Natural killer cell (primary cell): Measurements from ENCODE around the gene ULK4. TPM values are rescaled to one million over a fixed set of nuclear protein-coding genes. Genes with fewer than 3 reads are reported as not detected.

Experiments
- ATAC-seq, 3 donors: fragments of 150-1000 bp in 2 of 3; fragments of 200-7000 bp in 1 of 3; cut with Tn5 transposase; 1 replicate in 1 of 3; 2 replicates in 2 of 3; pipeline ENCODE4 v1.10.0; 2021; ENCODE audit warnings: mild to moderate bottlenecking in 2 of 3, moderate library complexity in 2 of 3
- DNase-seq, 2 donors: peaks; one replicate each; pipeline versions ENCODE4 v3.0.0 to v3.0.0-alpha.2; 2013 to 2021; ENCODE audit warnings: mixed read lengths in 1 of 2
- H3K27ac ChIP-seq: one replicate; pipeline ENCODE4 v1.5.1; 2013; ENCODE audit warnings: mild to moderate bottlenecking, low read length
- H3K27me3 ChIP-seq: one replicate; pipeline ENCODE4 v1.6.1; 2013; ENCODE audit warnings: low read length; ENCODE audit not compliant: control insufficient read depth, insufficient read depth
- H3K36me3 ChIP-seq: one replicate; pipeline ENCODE4 v1.6.1; 2013; ENCODE audit warnings: low read length; ENCODE audit not compliant: control insufficient read depth, insufficient read depth
- H3K4me1 ChIP-seq: one replicate; pipeline ENCODE4 v1.6.1; 2013; ENCODE audit warnings: low read length; ENCODE audit not compliant: control insufficient read depth, insufficient read depth
- H3K4me3 ChIP-seq: one replicate; pipeline ENCODE4 v1.5.1; 2013; ENCODE audit warnings: low read length
- H3K9me3 ChIP-seq: one replicate; pipeline ENCODE4 v1.6.1; 2013; ENCODE audit warnings: low read length; ENCODE audit not compliant: control insufficient read depth, insufficient read depth
- H3K27ac Mint-ChIP-seq, 2 donors: one replicate each; pipeline ENCODE4 v1.8.0; 2022; ENCODE audit warnings: mild to moderate bottlenecking in 2 of 2, mixed read lengths in 2 of 2, moderate library complexity in 1 of 2
- H3K27me3 Mint-ChIP-seq, 2 donors: one replicate each; pipeline ENCODE4 v1.8.0; 2022; ENCODE audit warnings: low read depth in 2 of 2, mixed read lengths in 2 of 2
- H3K36me3 Mint-ChIP-seq: one replicate; pipeline ENCODE4 v1.8.0; 2022; ENCODE audit warnings: mixed read lengths
- H3K4me1 Mint-ChIP-seq, 2 donors: one replicate each; pipeline ENCODE4 v1.8.0; 2022; ENCODE audit warnings: mixed read lengths in 2 of 2
- H3K4me3 Mint-ChIP-seq: one replicate; pipeline ENCODE4 v1.8.0; 2022; ENCODE audit warnings: mild to moderate bottlenecking, moderate library complexity, mixed read lengths
- H3K9me3 Mint-ChIP-seq, 2 donors: one replicate each; pipeline ENCODE4 v1.8.0; 2022; ENCODE audit warnings: mixed read lengths in 2 of 2
- CTCF ChIP-seq: fragments of 200-600 bp; IDR thresholded peaks from one replicate; pipeline ENCODE4 v1.8.0; 2022; ENCODE audit warnings: antibody characterized with exemption
- WGBS: methylation state at CpG from one replicate; pipeline ENCODE4 v1.1.7; 2013; ENCODE audit warnings: missing lambda C conversion rate; ENCODE audit not compliant: insufficient coverage; 5-methylcytosine and 5-hydroxymethylcytosine counted together
- intact Hi-C: fragments of 100-400 bp; cut with micrococcal nuclease; formaldehyde crosslinking; loops from one replicate; pipeline ENCODE4 v1.14.2; 2022
- total RNA-seq, 4 donors: library from RNA; stranded (reverse); fragments of 120-200 nt in 1 of 4; gene quantifications; one replicate each; pipeline versions ENCODE4 v1.2.3 to v1.2.4, GENCODE V29; 2013 to 2022

Gene ULK4
- total RNA-seq, 3 donors from 2014 or later (not counting 1 experiment from before 2014, with no cell fraction given): 19.2 to 25.7 (median 21.2) TPM

DNA sequence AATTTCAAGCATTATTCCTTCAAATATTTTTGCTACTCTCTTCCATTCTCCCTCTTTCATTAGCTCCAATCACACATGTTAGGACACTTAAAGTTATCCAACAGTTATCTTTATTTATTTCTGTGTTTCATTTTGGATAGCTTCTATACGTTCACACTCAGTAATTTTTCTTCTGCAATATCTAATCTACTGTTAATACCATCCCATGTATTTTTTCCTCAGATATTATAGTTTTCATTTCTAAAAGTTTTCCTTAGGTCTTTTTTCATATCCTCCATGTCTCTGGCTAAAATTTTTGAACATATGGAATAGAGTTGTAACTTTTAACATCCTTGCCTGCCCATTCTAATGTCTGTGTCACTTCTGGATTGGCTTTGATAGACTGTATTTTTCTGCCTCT, 689.2 kb downstream of the ULK4 start:
- peaks cover 11% of the 10 kb centered on the region for H3K36me3 Mint-ChIP-seq
- no peaks in the 10 kb centered on the region for H3K4me1 Mint-ChIP-seq
- TF ChIP-seq CTCF: no peak
- no peak overlapping the region for H3K27ac ChIP-seq
- no peak overlapping the region for H3K4me3 Mint-ChIP-seq
- no peak for ATAC-seq
- no peak overlapping the region for H3K27ac Mint-ChIP-seq
- H3K4me3 ChIP-seq: no peak overlapping the region
- no peaks in the 10 kb centered on the region for H3K36me3 ChIP-seq
- H3K27me3 Mint-ChIP-seq: peaks cover 0 to 5% of the 10 kb centered on the region in 2 donors
- intact Hi-C loops: no loop called here
- no peaks in the 10 kb centered on the region for H3K27me3 ChIP-seq
- peaks cover 3 to 8% of the 10 kb centered on the region in 2 donors for H3K9me3 Mint-ChIP-seq
- no peak for DNase-seq
- H3K9me3 ChIP-seq: no peaks in the 10 kb centered on the region
- no CpG with 5 or more reads among the region's 1 CpG for WGBS
- no peaks in the 10 kb centered on the region for H3K4me1 ChIP-seq

GRCh38 chr3:41267975-41268640, 693.8 kb downstream of the ULK4 start:
- no peaks in the 10 kb centered on the region for H3K4me1 ChIP-seq
- H3K36me3 Mint-ChIP-seq: no peaks in the 10 kb centered on the region
- peaks cover 2 to 10% of the 10 kb centered on the region in 2 donors for H3K9me3 Mint-ChIP-seq
- ATAC-seq: no peak
- H3K27me3 Mint-ChIP-seq: no peaks in the 10 kb centered on the region
- H3K27ac Mint-ChIP-seq: no peak overlapping the region
- no peaks in the 10 kb centered on the region for H3K9me3 ChIP-seq
- intact Hi-C loops: no loop called here
- no peak for DNase-seq
- TF ChIP-seq CTCF: no peak
- H3K4me3 ChIP-seq: no peak overlapping the region
- no peaks in the 10 kb centered on the region for H3K4me1 Mint-ChIP-seq
- H3K4me3 Mint-ChIP-seq: no peak overlapping the region
- no peaks in the 10 kb centered on the region for H3K27me3 ChIP-seq
- 96% methylated on average over 8 of the region's 8 CpGs for WGBS
- no peak overlapping the region for H3K27ac ChIP-seq
- H3K36me3 ChIP-seq: no peaks in the 10 kb centered on the region

- DNase-seq (no peak), ATAC-seq (no peak)
- no peaks in the 10 kb centered on the region for H3K27me3 ChIP-seq
- H3K36me3 Mint-ChIP-seq: no peaks in the 10 kb centered on the region
- no peak overlapping the region for H3K27ac Mint-ChIP-seq
- peaks cover 0 to 3% of the 10 kb centered on the region in 2 donors for H3K9me3 Mint-ChIP-seq
- TF ChIP-seq CTCF: no peak
- 75% methylated on average over 3 of the region's 3 CpGs for WGBS
- H3K27ac ChIP-seq: no peak overlapping the region
- H3K9me3 ChIP-seq: no peaks in the 10 kb centered on the region
- H3K4me3 Mint-ChIP-seq: no peak overlapping the region
- no peaks in the 10 kb centered on the region for H3K36me3 ChIP-seq
- no peaks in the 10 kb centered on the region for H3K27me3 Mint-ChIP-seq
- intact Hi-C loops: no loop called here
- H3K4me3 ChIP-seq: no peak overlapping the region
- H3K4me1 ChIP-seq: no peaks in the 10 kb centered on the region
- no peaks in the 10 kb centered on the region for H3K4me1 Mint-ChIP-seq
Observed at GRCh38 chr3:41265823-41266273, 696.1 kb downstream of the ULK4 start.
